HepG2 (cell line): ENCODE data around the gene ZNF23.

Experiments used
- POLR2A ChIP-seq, 2 experiments: IDR thresholded peaks; 2 replicates each; pipeline ENCODE4 v1.6.1; 2011; ENCODE audit warnings: low read depth in 2 of 2, low read length in 2 of 2, mild to moderate bottlenecking in 1 of 2, moderate library complexity in 1 of 2; ENCODE audit not compliant: insufficient read depth in 1 of 2
- ZNF510 ChIP-seq: sonication (generic); formaldehyde crosslinking; IDR thresholded peaks from 2 replicates; pipeline ENCODE4 v1.4.0; 2020; ENCODE audit warnings: low read depth, mild to moderate bottlenecking, missing genetic modification reagents

- TF ChIP-seq POLR2A (IDR thresholded peaks at IDR 0.05; ENCODE audit: insufficient read depth in 1 of 2, low read depth in 2 of 2, low read length in 2 of 2) (no peak), ZNF510 (no peak)
Measured at GRCh38 chr16:71482569-71482968, 20.5 kb upstream of the ZNF23 start.
